Neural progenitor cell (in vitro differentiated cells): ENCODE data around the gene MKS1.

Experiments
- EZH2 ChIP-seq: fragments of 200-600 bp; sonication (generic); IDR thresholded peaks from 2 replicates; pipeline ENCODE4 v1.6.1; 2017; ENCODE audit warnings: antibody characterized with exemption, mild to moderate bottlenecking, moderate library complexity
- TF ChIP-seq, protein P1 (sequence below): fragments of 200-600 bp; sonication (generic); IDR thresholded peaks from 2 replicates; pipeline ENCODE4 v1.5.1; 2017; ENCODE audit warnings: antibody characterized with exemption, mild to moderate bottlenecking

DNA sequence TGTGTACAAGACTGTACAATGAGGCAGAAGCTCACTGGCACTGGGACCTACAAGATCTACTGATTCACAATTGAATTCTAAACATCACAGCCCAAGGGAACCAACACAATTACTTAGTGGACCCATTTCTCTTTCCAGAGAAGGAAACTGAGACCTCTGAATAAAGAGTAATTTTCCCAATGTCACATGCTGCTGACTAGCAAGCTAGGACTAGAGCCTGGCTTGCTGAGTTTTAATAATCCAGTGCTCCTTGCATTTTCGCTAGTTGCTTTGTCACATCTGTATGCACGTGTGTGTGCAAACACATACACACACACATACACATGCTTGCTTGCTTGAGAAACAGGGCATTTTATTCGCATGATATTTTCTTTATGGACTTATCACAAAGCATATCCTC lies 15.5 kb upstream of the MKS1 start:
- TF ChIP-seq, protein P1, sequence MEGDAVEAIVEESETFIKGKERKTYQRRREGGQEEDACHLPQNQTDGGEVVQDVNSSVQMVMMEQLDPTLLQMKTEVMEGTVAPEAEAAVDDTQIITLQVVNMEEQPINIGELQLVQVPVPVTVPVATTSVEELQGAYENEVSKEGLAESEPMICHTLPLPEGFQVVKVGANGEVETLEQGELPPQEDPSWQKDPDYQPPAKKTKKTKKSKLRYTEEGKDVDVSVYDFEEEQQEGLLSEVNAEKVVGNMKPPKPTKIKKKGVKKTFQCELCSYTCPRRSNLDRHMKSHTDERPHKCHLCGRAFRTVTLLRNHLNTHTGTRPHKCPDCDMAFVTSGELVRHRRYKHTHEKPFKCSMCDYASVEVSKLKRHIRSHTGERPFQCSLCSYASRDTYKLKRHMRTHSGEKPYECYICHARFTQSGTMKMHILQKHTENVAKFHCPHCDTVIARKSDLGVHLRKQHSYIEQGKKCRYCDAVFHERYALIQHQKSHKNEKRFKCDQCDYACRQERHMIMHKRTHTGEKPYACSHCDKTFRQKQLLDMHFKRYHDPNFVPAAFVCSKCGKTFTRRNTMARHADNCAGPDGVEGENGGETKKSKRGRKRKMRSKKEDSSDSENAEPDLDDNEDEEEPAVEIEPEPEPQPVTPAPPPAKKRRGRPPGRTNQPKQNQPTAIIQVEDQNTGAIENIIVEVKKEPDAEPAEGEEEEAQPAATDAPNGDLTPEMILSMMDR, result no peak
- TF ChIP-seq EZH2, result no peak
